HG02763 (cell line): ENCODE results near the gene OR2S2.
"Not testable (repeated sequence)": the region's sequence is repeated elsewhere in the genome, so short reads cannot be mapped to it uniquely, and the experiment has no call there.

ENCODE experiments used
- ATAC-seq: cut with Tn5 transposase; IDR thresholded peaks from one replicate; pipeline ENCODE4 v1.9.1; 2021; ENCODE audit warnings: mild to moderate bottlenecking, moderate library complexity; ENCODE audit not compliant: unreplicated experiment

The OR2S2 gene

DNA sequence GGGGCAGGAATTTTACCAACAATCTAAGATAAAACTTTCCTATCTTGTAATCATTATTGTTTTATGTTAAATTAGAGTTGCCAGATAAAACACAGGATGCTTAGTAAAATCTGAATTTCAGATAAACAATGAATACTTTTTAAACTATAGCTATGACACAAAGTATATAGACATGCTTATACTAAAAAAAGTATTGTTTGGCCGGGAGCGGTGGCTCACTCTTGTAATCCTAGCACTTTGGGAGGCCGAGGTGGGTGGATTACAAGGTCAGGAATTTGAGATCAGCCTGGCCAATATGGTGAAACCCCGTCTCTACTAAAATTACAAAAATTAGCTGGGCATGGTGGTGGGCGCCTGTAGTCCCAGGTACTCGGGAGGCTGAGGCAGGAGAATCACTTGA, 23.9 kb downstream of the OR2S2 start:
- not testable (repeated sequence) for ATAC-seq

DNA sequence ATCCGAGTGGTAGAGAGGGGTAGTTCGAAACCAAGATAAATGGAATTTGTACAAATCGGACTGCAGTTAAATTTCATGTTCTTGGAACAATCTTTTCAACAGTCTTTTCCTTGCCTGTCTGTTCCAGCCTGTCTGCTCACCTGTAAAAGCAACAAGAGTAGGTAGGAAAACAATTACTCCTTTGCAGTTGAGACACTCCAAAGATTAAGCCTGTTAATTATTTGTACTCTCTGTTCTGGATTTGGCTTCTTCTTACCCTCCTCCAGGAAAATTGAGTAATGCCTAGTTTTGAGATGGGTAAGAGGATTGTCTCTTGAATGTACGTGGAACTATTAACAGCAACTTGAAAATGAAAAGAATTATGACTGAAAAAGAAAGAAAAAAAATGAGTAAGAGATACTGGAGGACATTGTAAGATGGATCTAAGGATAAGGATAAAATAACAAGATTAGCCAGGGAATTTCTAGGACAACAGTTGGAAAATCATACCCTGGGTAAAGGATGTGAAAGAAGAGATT, 24.3 kb downstream of the OR2S2 start:
- ATAC-seq: no peak

DNA sequence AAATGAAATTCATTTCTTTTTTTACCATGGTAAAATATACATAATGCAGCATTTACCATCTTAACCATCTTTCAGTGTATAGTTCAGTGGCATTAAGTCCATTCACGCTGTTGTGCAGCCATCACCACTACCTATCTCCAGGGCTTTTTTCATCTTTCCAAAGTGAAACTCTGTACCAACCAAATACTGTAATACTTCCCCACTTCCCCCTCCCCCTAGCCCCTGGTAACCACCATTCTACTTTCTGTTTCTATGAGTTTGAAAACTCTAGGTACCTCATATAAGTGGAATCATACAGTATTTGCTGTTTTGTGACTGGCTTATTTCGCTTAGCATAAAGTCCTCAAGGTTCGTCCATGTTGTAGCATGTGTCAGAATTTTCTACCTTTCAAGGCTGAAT, 25.2 kb downstream of the OR2S2 start:
- ATAC-seq: no peak

DNA sequence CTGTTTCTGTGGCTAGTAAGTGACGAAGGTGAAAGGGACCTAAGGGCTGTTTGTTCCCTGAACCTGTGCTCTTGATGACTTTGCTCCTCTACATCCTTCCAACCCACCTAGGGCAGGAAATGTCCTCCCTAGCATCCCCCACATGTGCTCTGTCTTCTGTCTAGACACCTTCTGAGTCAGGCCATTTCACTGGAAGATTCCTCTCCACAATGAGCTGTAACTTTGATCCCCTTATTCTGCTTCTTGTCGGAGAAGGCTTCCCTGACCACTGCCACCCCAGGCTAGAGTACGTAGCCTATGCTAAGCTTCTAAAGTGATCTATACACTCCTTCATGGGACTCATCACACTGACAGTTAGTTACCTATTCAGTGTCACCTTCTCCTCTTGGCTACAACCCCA, 27.0 kb downstream of the OR2S2 start:
- no peak for ATAC-seq

DNA sequence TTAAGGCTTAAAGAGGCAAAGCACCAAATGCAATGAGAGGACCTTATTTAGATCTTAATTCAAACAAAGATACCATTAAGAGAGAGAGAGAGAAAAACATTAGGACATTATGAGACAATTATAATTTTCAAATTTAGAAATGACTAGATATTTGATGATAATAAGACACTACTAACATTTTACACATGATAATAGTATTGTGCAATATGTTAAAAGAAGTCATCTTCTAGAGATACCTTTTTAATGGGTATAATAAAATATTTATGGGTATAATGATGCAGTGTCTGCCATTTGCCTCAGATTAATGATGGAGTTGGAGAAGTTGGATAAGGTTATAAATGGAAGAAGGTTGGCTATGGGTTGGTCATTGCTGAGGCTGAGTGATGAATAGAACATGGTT, 27.4 kb downstream of the OR2S2 start:
- ATAC-seq: no peak

DNA sequence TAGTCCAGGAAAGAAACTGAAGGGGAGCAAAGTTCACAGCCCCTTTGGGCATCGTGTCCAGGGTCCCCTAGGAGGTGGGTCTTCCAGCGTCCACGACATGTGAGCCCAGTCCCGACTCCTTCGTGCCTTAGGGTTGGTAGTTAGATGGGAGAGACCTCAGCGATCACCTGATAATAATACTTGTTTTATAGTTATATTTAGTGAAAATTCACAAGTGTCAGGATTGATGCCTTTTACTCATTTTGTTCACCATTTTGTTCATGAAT, 28.6 kb downstream of the OR2S2 start:
- no peak for ATAC-seq

DNA sequence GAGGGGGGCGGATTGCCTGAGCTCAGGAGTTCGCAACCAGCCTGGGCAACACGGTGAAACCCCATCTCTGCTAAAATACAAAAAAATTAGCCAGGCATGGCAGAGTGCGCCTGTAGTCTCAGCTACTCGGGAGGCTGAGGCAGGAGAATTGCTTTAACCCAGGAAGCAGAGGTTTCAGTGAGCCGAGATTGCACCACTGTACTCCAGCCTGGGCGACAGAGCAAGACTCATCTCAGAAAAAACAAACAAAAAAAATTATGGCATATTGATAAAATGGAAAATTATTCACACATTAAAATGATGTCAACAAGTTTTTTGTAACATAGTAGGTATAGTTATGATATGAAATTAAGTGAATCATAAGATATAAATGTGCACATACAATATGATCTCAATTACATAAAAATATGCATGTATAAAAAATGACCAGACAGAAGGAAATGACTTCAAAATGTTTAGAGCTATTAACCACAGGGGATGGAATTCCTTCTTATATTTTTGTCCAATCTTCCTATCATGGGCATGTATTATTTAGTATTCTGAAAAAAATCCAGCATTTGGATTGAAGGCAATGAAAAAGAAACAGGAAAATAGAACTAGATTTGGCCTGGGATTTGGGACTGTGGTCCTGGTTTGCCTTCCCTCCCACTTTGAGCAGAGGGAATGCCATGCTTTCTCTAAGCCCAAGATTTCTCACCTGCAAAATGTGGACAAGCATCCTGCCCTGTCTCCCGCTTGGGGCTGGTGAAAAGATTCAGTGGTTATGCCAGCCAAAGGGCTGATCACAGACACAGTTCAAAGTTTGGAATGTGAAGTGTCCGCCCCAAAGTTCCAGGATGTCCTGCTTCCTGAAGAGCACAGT, 29.1 kb downstream of the OR2S2 start:
- ATAC-seq: no peak

DNA sequence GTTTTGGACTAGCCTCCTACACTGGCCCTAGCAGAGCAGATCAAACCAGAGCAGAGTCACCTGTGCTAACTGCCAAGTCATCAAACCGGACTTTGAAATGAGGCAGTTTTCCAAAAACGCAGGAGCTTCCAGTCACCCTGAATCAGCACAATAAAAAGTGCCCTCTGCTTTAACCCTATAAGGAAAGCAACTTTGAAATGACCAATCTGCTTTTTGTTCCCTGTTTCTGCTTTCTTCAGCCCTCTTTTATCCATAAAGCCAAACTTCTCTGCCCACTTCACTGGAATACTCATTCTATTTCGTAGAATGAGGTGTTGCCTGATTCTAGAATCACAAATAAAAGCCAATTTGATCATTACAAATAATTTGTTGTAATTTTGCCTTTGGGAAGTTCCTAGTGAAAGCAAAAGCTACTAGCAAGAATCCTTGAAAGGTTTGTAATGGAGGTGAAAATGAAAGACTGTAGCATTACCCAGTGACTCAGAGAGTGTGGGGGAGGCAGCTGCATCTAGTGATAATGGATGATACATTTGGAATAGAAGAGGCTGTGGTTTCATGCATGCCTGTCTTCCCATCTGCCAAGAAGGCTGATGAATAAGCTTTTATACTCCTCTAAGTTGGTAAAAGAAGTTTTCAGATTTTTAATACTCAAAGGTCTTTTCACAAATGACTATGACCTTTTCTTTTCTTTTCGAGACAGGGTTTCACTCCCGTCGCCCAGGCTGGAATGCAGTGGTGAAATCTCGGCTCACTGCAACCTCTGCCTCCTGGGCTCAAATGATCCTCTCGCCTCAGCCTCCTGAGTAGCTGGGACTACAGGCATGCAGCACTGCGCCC, 33.8 kb downstream of the OR2S2 start:
- no peak for ATAC-seq

DNA sequence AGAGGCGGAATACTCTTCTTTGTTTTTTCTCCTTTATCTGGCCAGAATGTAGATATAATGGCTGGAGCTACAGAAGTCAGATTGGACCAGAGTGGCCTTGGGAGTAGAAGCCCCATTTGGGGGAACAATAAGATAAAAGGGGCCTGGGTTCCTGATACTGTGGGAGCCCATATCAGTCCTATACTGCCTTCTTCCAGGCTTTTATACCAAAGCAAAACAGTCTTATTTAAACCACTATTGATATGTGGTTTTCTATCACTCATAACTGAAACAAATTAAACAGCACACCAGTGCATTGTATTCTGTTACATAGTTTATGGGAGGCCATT, 34.4 kb downstream of the OR2S2 start:
- ATAC-seq: no peak

DNA sequence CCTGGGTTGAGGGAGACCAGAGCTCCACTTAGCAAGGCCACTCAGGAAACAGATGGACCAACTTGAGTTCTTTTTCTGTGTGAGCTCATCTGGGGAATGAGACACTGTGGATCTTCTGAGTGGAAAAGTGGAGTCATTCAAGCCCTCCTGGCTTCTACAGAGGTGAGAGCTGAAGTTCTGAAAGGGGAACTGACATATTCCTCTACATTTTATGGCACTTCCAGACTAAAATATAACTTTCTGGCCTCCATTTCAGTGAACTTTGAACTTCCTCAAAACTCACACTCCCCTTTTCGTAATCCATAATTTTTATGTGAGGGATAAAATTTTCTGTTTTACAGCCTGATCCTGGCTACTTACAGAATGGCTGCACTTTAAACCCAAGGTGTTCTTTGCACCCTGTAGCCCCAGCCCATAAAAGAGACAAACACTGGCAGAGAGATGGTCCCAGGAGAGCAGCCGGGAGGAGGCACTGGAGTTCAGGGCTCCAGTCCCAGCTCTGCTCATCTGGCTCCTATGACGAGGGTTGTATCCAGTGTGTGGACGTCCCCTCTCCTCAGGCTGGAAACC, 37.8 kb downstream of the OR2S2 start:
- ATAC-seq: no peak

DNA sequence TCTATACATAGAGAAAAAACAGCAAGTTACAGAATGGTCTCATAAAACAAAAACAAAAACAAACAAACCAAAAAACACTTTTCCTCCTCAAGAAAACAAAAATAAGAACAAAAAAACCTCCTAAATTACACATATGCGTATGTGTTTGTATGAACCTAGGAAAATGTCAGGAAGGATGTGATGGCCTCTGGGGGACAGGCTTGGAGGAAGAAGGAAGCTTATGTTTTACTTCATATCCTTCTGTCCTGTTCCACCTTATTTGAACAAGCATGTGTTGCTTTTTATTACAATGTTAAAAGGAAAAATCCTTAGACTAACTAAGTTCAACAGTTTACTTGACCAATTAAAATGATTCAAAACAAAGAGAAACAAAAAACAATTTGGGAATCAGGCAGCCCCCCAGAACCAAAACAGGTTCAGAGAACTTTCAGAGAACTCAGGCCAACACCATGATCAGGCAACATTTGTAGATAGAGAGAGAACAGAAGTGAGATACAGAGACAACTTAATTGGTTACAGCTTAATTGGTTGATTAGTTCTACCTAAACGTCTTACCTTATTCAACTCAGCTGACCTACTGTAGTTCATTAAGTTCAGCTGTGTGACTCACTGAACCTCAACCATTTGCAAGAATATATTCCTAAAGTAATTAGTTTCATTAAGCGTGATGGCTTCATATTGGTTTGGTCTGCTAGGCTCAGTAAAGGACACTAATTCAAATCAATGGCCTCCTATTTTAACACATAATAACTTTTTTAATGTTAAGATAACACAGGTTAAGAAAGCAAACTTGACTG, 38.5 kb downstream of the OR2S2 start:
- ATAC-seq: no peak

DNA sequence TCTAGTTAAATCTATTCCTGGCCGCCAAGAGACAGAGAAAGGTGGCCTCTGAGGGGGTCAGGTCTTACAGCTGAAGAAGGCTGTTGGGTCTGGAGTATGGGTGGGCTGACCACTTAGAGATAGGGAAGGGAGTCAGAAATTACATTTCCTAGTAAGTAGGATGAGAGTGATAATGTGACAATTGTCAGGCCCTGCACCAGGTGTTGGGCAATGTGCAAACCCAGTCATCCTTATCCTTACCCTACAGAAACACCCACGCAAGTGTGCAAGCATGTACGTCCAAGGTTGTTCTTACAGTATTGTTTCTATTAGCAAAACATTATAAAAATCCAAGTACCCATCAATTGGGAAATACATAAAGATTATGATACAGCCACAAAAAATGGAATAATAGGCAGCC, 39.2 kb downstream of the OR2S2 start:
- no peak for ATAC-seq

DNA sequence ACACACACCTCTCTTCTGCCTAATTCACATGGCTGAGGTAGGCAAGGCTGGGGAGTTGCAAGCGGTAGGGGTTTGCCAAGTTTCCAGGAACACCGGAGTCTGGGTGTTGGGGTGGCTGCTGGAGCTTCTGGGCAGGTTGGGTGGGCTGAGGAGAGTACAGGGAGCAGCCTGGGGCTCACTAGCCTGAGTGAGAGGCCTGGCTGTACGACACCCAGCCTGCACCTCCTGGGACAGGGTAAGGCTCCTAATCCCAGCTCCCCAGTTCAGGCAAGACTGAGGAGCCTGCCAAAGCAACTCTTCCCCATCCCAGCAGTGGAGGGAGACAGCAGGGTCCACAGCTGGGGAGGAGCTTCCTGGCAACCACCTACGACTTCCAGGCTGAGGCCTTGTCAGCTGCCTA, 40.7 kb downstream of the OR2S2 start:
- ATAC-seq: no peak

DNA sequence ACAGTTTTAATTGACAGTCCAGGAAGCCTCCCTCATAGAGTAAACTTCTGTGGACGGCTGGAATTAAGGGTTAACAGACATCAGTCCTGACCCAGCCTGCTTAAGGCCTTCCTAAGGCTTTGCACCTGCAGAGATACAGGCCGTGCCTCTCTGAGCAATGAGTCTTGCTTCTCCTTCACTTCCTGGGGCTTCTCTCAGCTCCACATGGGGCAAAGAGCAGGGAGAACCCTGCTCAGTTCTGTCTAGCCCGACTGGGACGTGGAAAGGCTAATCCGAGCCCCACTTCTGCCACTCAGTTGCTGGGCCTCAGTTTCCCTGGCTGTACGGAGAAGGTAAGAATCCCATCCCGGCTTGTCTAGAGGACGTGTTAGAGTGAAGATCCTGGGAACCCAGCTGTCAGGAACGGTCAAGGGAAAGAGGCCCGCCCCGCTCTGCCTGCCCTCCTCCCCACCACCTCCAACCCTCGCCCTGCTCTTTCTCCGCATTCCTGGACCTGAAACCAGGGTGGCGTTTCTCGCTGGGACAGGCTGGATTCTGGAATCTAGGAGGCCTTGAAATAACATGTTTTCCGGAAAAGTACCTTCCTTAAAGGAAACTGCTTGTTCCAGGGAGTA, 42.2 kb downstream of the OR2S2 start:
- no peak for ATAC-seq

DNA sequence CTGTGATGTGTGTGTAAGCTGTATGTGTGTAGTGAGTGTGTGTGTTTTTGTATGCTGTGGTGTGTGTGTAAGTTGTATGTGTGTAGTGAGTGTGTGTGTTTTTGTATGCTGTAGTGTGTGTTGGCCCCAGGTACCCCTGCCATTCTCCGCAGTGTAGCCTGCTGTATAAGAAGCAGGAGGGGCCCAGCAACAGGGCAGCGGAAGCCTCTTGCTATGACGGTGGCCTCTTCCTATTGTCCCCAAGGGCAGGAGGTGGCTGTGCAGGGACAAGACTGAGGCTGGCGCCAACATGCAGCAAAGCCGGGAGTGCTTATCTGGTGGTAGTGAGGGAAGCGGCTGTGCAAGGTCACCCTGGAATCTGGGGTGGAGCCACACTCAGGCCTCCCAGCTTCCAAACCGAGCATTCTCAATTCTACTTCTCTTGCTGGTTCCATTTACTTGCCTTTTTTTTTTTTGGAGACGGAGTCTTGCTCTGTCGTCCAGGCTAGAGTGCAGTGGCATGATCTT, 43.6 kb downstream of the OR2S2 start:
- ATAC-seq: no peak

DNA sequence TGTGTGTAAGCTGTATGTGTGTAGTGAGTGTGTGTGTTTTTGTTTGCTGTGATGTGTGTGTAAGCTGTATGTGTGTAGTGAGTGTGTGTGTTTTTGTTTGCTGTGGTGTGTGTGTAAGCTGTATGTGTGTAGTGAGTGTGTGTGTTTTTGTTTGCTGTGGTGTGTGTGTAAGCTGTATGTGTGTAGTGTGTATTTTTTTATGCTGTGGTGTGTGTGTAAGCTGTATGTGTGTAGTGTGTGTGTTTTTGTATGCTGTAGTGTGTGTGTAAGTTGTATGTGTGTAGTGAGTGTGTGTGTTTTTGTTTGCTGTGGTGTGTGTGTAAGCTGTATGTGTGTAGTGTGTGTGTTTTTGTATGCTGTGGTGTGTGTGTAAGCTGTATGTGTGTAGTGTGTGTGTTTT, 44.5 kb downstream of the OR2S2 start:
- ATAC-seq: not testable (repeated sequence)

DNA sequence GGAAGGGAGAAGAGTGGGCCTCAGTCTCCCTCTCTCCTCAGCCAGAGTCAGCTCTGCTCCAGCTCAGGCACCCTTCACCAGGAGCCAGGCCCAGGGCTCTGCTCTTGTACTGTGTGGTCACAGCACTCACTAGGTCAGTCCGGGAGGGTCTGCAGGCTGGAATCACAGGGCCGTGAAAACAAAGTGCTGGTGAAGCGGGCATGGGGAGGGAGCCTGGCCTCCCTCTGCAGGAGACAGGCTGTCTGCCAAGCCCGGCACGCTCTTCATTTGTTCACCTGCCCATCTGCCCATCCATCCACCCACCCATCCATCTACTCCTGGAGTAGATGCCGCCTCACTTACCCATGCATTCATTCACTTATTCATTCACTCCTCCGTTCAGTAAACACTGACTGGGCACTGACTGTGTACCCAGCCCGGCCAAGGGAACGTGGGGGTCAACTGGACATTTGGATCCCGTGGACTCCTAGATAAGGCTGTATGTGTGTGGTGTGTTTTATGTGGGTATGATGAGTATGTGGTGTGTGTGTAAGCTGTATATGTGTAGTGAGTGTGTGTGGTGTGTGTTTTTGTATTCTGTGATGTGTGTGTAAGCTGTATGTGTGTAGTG, 45.1 kb downstream of the OR2S2 start:
- no peak for ATAC-seq

DNA sequence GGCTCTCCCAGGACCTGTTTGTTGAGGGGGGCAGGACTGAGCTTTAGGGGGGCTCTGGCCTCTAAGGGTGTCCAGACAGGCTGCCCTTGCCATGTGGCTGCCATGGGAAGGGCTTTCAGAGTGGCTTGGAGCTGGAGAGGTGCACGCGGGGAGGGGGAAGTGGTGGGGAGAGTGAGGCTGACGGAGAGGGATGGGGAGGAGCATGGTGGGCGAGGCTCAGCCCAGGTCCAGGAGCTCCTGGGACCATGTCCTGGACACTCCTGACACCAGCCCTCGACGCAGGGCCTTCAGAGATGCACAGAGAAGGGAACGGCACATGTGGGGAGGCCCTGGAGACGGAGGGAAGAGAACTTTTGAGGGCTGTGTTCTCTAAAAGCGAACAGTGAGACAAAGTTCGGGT, 46.3 kb downstream of the OR2S2 start:
- no peak for ATAC-seq

DNA sequence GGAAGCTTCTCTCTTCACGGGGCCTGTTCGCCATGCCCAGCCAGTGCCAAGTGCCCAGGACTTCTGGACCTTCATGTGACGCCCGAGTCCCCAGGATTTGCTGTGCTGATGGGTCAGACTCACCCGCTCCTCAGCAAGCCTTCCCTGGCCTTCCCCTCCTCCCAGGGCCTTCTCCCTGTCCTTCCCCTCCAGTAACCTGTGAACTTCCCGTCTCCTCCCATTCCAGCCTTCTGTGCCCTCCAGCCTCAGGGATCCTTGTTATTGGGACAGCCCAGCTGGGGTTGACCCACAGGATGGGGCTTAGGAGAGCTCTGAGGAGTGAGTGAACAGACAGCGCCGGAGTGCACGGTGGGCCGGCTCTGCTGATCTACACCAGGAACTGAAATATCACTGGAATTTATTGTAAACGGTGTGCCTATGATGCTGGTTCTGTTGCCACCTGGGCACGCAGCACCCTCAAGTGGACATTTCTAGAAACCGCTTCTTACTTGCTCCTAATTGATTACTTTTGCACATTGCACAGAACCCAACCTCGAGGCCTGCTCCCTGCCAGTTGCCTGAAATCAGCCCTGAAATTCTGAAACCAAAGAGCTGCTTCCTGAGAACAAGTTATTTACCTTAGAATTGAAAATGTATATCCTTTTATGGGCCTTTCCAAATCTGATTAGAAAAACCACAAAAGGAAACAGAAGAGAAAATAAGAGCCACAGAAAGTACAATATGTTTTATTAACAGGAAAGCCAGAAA, 47.2 kb downstream of the OR2S2 start:
- no peak for ATAC-seq
